EL (cell line): ENCODE measurements around the gene MYOC.
"Not testable (repeated sequence)": the region's sequence is repeated elsewhere in the genome, so short reads cannot be mapped to it uniquely, and the experiment has no call there.

ENCODE experiments used
- DNase-seq: peaks from one replicate; pipeline ENCODE4 v3.0.0-alpha.2; 2016

MYOC gene

GRCh38 chr1:171652234-171652822, at the start of gene MYOC:
Gene MYOC (minus strand): TSS chr1:171652688. CDS start chr1:171652611, 77 bp downstream.
- DNase-seq, result no peak

- no peak for DNase-seq
These were observed 47.0 kb upstream of the MYOC start for GRCh38 chr1:171699531-171699930.

GRCh38 chr1:171695772-171696171, 43.3 kb upstream of the MYOC start:
- DNase-seq, result not testable (repeated sequence)

- not testable (repeated sequence) for DNase-seq
These were observed 41.1 kb upstream of the MYOC start for GRCh38 chr1:171693541-171693940.

GRCh38 chr1:171683870-171684269, 31.4 kb upstream of the MYOC start:
- DNase-seq, result no peak

GRCh38 chr1:171680339-171680738, 27.9 kb upstream of the MYOC start:
- no peak for DNase-seq

- no peak for DNase-seq
These were observed 24.3 kb upstream of the MYOC start for GRCh38 chr1:171676823-171677222.

GRCh38 chr1:171674431-171675405, 22.2 kb upstream of the MYOC start:
- no peak for DNase-seq

- DNase-seq, result no peak
These were observed 18.3 kb upstream of the MYOC start for GRCh38 chr1:171670739-171671138.

- no peak for DNase-seq
These were observed 15.9 kb upstream of the MYOC start for GRCh38 chr1:171668372-171668771.

GRCh38 chr1:171666114-171666769, 13.8 kb upstream of the MYOC start:
- DNase-seq, result no peak

GRCh38 chr1:171664976-171665375, 12.5 kb upstream of the MYOC start:
- peak; percentile 11 for DNase-seq

GRCh38 chr1:171663854-171664575, 11.5 kb upstream of the MYOC start:
- DNase-seq, result no peak

GRCh38 chr1:171663036-171663853, 10.8 kb upstream of the MYOC start:
- no peak for DNase-seq

GRCh38 chr1:171661076-171661650, 8.7 kb upstream of the MYOC start:
- no peak for DNase-seq

- DNase-seq, result not testable (repeated sequence)
These were observed 3.7 kb upstream of the MYOC start for GRCh38 chr1:171656206-171656605.

GRCh38 chr1:171655746-171656116, 3.2 kb upstream of the MYOC start:
- no peak for DNase-seq

- peak; percentile 59 for DNase-seq
These were observed 2.7 kb upstream of the MYOC start for GRCh38 chr1:171654942-171655745.

- DNase-seq, result no peak
These were observed 1.9 kb upstream of the MYOC start for GRCh38 chr1:171654201-171654941.

GRCh38 chr1:171653796-171654195, 1.3 kb upstream of the MYOC start:
- DNase-seq, result no peak
